IMR-90 (cell line): ENCODE measurements around the gene CEP128. TPM values are rescaled to one million over a fixed set of nuclear protein-coding genes. Genes with fewer than 3 reads are reported as not detected.

ENCODE experiments used
- ATAC-seq: fragments of 200-7000 bp; cut with Tn5 transposase; 2 replicates; pipeline ENCODE4 v1.9.1; 2020; ENCODE audit warnings: low read depth, mild to moderate bottlenecking, moderate library complexity
- BruUV-seq: library from RNA; stranded (reverse); fragments of 400-500 nt; replicated peaks from 2 replicates; lab custom pipeline; 2021; lab: Mats Ljungman, UMichigan
- CTCF ChIA-PET: fragments of 300-600 bp; formaldehyde crosslinking; extraction: SDS; loops from one replicate; lab custom pipeline; 2021; ENCODE audit warnings: antibody characterized with exemption; lab: Yijun Ruan, JAX
- POLR2A ChIA-PET: fragments of 300-600 bp; sonication (Branson Sonifier 250); formaldehyde crosslinking; loops from one replicate; lab custom pipeline; 2022; ENCODE audit warnings: antibody characterized with exemption; ENCODE audit not compliant: unreplicated experiment; lab: Charles Lee
- DNase-seq: peaks from one replicate; pipeline ENCODE4 v3.0.0; 2013
- H2AFZ ChIP-seq: replicated peaks from 2 replicates; pipeline ENCODE3; 2013; ENCODE audit warnings: low read length, mild to moderate bottlenecking; ENCODE audit not compliant: poor library complexity
- H2AK5ac ChIP-seq: 2 replicates; pipeline ENCODE4 v1.6.1; 2013; ENCODE audit warnings: low read depth, low read length, inconsistent platforms
- H2AK9ac ChIP-seq: replicated peaks from 2 replicates; pipeline ENCODE3; 2013; ENCODE audit warnings: mild to moderate bottlenecking, low read depth, low read length, moderate library complexity; ENCODE audit not compliant: poor library complexity
- H2BK120ac ChIP-seq: 2 replicates; pipeline ENCODE4 v1.6.1; 2013; ENCODE audit warnings: low read depth, low read length, inconsistent platforms
- H2BK15ac ChIP-seq: 3 replicates; pipeline ENCODE4 v1.6.1; 2013; ENCODE audit warnings: low read depth, low read length, inconsistent platforms
- H2BK20ac ChIP-seq: 2 replicates; pipeline ENCODE4 v1.6.1; 2013; ENCODE audit warnings: low read depth, mild to moderate bottlenecking, inconsistent platforms, low read length, moderate library complexity
- H2BK5ac ChIP-seq: 2 replicates; pipeline ENCODE4 v1.6.1; 2013; ENCODE audit warnings: mild to moderate bottlenecking, low read depth, low read length, inconsistent platforms; ENCODE audit not compliant: poor library complexity, severe bottlenecking
- H3K14ac ChIP-seq: replicated peaks from 2 replicates; pipeline ENCODE4 v1.6.1; 2013; ENCODE audit warnings: low read depth, low read length, inconsistent platforms
- H3K18ac ChIP-seq: 2 replicates; pipeline ENCODE4 v1.6.1; 2013; ENCODE audit warnings: low read depth, low read length, control low read depth
- H3K23ac ChIP-seq: 2 replicates; pipeline ENCODE4 v1.6.1; 2013; ENCODE audit warnings: low read depth, low read length, inconsistent platforms
- H3K27ac ChIP-seq: 2 replicates; pipeline ENCODE4 v1.5.1; 2013; ENCODE audit warnings: mild to moderate bottlenecking, control low read depth, low read length; ENCODE audit not compliant: insufficient read depth
- H3K27me3 ChIP-seq: 2 replicates; pipeline ENCODE4 v1.6.1; 2013; ENCODE audit warnings: low read length; ENCODE audit not compliant: control insufficient read depth, insufficient read depth
- H3K36me3 ChIP-seq: 2 replicates; pipeline ENCODE4 v1.6.1; 2013; ENCODE audit warnings: low read length, mixed read lengths; ENCODE audit not compliant: control insufficient read depth, insufficient read depth
- H3K4ac ChIP-seq: 2 replicates; pipeline ENCODE4 v1.6.1; 2013; ENCODE audit warnings: low read depth, low read length, inconsistent platforms
- H3K4me1 ChIP-seq: 2 replicates; pipeline ENCODE4 v1.6.1; 2013; ENCODE audit warnings: low read length, mixed read lengths; ENCODE audit not compliant: control insufficient read depth, insufficient read depth
- H3K4me2 ChIP-seq: 2 replicates; pipeline ENCODE4 v1.6.1; 2013; ENCODE audit warnings: low read depth, mild to moderate bottlenecking, control low read depth, low read length, moderate library complexity
- H3K4me3 ChIP-seq: 2 replicates; pipeline ENCODE4 v1.5.1; 2013; ENCODE audit warnings: low read depth, mild to moderate bottlenecking, control low read depth, low read length, moderate library complexity; ENCODE audit not compliant: insufficient read depth
- H3K56ac ChIP-seq: 2 replicates; pipeline ENCODE4 v1.6.1; 2013; ENCODE audit warnings: low read length, inconsistent platforms; ENCODE audit not compliant: insufficient read depth; ENCODE audit errors: extremely low read depth
- H3K79me1 ChIP-seq, 2 experiments: 2 replicates each; pipeline ENCODE4 v1.6.1; 2013; ENCODE audit warnings: low read length in 2 of 2, inconsistent platforms in 1 of 2, low read depth in 1 of 2
- H3K9ac ChIP-seq: 2 replicates; pipeline ENCODE4 v1.6.1; 2013; ENCODE audit warnings: low read depth, low read length, control low read depth
- H3K9me1 ChIP-seq: 2 replicates; pipeline ENCODE4 v1.6.1; 2013; ENCODE audit warnings: low read length, inconsistent platforms; ENCODE audit not compliant: insufficient read depth
- H3K9me3 ChIP-seq: 2 replicates; pipeline ENCODE4 v1.6.1; 2013; ENCODE audit warnings: low read length; ENCODE audit not compliant: control insufficient read depth, insufficient read depth
- H4K20me1 ChIP-seq: 2 replicates; pipeline ENCODE4 v1.6.1; 2013; ENCODE audit warnings: low read length, inconsistent platforms; ENCODE audit not compliant: insufficient read depth
- H4K5ac ChIP-seq: 2 replicates; pipeline ENCODE4 v1.6.1; 2013; ENCODE audit warnings: mild to moderate bottlenecking, low read depth, low read length, control low read depth
- H4K8ac ChIP-seq, 2 experiments: 2 replicates each; pipeline ENCODE4 v1.6.1; 2013; ENCODE audit warnings: low read depth in 2 of 2, low read length in 2 of 2, control low read depth in 1 of 2, inconsistent platforms in 1 of 2
- H4K91ac ChIP-seq: 2 replicates; pipeline ENCODE4 v1.6.1; 2013; ENCODE audit warnings: low read depth, low read length, inconsistent platforms; ENCODE audit not compliant: insufficient read depth
- CEBPB ChIP-seq: IDR thresholded peaks from 2 replicates; pipeline ENCODE4 v1.6.1; 2012; ENCODE audit warnings: low read depth, low read length, improper control_type of control experiment
- CHD1 ChIP-seq: IDR thresholded peaks from 2 replicates; pipeline ENCODE4 v1.6.1; 2012; ENCODE audit warnings: low read depth, low read length, improper control_type of control experiment
- CTCF ChIP-seq: conservative IDR thresholded peaks from 2 replicates; pipeline ENCODE4 v1.5.1; 2012; ENCODE audit warnings: mild to moderate bottlenecking, low read depth, low read length, improper control_type of control experiment
- ELK1 ChIP-seq: fragments of 150-350 bp; IDR thresholded peaks from 2 replicates; pipeline ENCODE4 v1.6.1; 2016; ENCODE audit warnings: low read depth, mild to moderate bottlenecking, low read length, moderate library complexity, borderline replicate concordance
- FOS ChIP-seq: fragments of 150-350 bp; IDR thresholded peaks from 2 replicates; pipeline ENCODE4 v1.6.1; 2016; ENCODE audit warnings: low read depth, low read length
- MAFK ChIP-seq: IDR thresholded peaks from 2 replicates; pipeline ENCODE4 v1.6.1; 2012; ENCODE audit warnings: low read depth, low read length, improper control_type of control experiment
- MAZ ChIP-seq: IDR thresholded peaks from 2 replicates; pipeline ENCODE4 v1.6.1; 2012; ENCODE audit warnings: low read depth, mild to moderate bottlenecking, low read length, improper control_type of control experiment, moderate library complexity, borderline replicate concordance
- NFE2L2 ChIP-seq: fragments of 150-350 bp; IDR thresholded peaks from 2 replicates; pipeline ENCODE4 v1.6.1; 2016; ENCODE audit warnings: low read depth, mild to moderate bottlenecking, low read length
- POLR2A ChIP-seq: IDR thresholded peaks from 2 replicates; pipeline ENCODE4 v1.6.1; 2012; ENCODE audit warnings: mild to moderate bottlenecking, low read depth, low read length
- RCOR1 ChIP-seq: IDR thresholded peaks from 2 replicates; pipeline ENCODE4 v1.6.1; 2012; ENCODE audit warnings: mild to moderate bottlenecking, low read length, improper control_type of control experiment; ENCODE audit not compliant: insufficient replicate concordance
- RFX5 ChIP-seq: IDR thresholded peaks from 2 replicates; pipeline ENCODE4 v1.8.0; 2012; ENCODE audit warnings: low read depth, mild to moderate bottlenecking, low read length, moderate library complexity
- SMC3 ChIP-seq: fragments of 150-350 bp; IDR thresholded peaks from 2 replicates; pipeline ENCODE4 v1.6.1; 2016; ENCODE audit warnings: low read depth, mild to moderate bottlenecking, antibody characterized with exemption, low read length, moderate library complexity
- WGBS, 2 experiments: methylation state at CpG; one replicate each; pipeline versions ENCODE4 v1.1.5 to v1.1.7; 2013; ENCODE audit warnings: missing lambda C conversion rate in 2 of 2; ENCODE audit not compliant: insufficient read length in 1 of 2; ENCODE audit errors: extremely low coverage in 2 of 2; 5-methylcytosine and 5-hydroxymethylcytosine counted together
- dilution Hi-C: fragments of 300-500 bp; cut with HindIII; formaldehyde crosslinking; loops from one replicate; pipeline ENCODE4 v1.14.3; 2018; ENCODE audit warnings: low sequenced_read_pairs; ENCODE audit not compliant: unreplicated experiment
- in situ Hi-C: fragments of 300-500 bp; cut with MboI; formaldehyde crosslinking; loops from 3 replicates; pipeline ENCODE4 v1.14.3; 2019; ENCODE audit warnings: low sequenced_read_pairs, inconsistent platforms, mixed read lengths
- intact Hi-C: fragments of 100-400 bp; cut with micrococcal nuclease; formaldehyde crosslinking; loops from 2 replicates; pipeline ENCODE4 v1.10.0; 2022
- polyA plus RNA-seq, 3 experiments: library from polyadenylated mRNA; depleted of rRNA; stranded (reverse); fragments of >200 nt; gene quantifications; 2 replicates each; pipeline ENCODE4 v1.2.3, GENCODE V29; 2012; ENCODE audit warnings: low replicate concordance in 1 of 3
- total RNA-seq: library from RNA; depleted of rRNA; stranded (reverse); fragments of >200 nt; gene quantifications from 2 replicates; pipeline ENCODE4 v1.2.3, GENCODE V29; 2012

Gene CEP128
- total and polyA plus RNA-seq, 2 of the 4 experiments (the other 2 are of a cell fraction): 1.9 to 5.7 TPM

GRCh38 chr14:80926397-80927082 is 15.0 kb downstream of the CEP128 start:
- peak overlapping the region; percentile 9; the same call in 1 of the 2 replicates for H4K91ac ChIP-seq
- peak overlapping the region; percentile 53; the same call in 1 of the 2 replicates for H2AK5ac ChIP-seq
- dilution Hi-C loops: no loop called here
- H3K4ac ChIP-seq: peak overlapping the region; percentile 50; the same call in 1 of the 2 replicates
- peak overlapping the region; percentile 57; the same call in 1 of the 2 replicates for H2BK20ac ChIP-seq
- peaks cover 22% of the 10 kb centered on the region for H3K9me1 ChIP-seq
- H3K56ac ChIP-seq: no peak overlapping the region
- H3K18ac ChIP-seq: no peak overlapping the region; the same call in 1 of the 2 replicates
- ChIA-PET CTCF (no interaction called here), POLR2A (no interaction called here)
- peak overlapping the region; percentile 43; the same call in 1 of the 2 replicates for H3K14ac ChIP-seq
- H3K4me3 ChIP-seq: no peak overlapping the region
- no peaks in the 10 kb centered on the region for H3K27me3 ChIP-seq
- no TSS peak for BruUV-seq
- DNase-seq: peak; percentile 90
- H2BK15ac ChIP-seq: no peak overlapping the region
- intact Hi-C loops: no loop called here
- in situ Hi-C loops: no loop called here
- H3K36me3 ChIP-seq: no peaks in the 10 kb centered on the region
- peak overlapping the region; percentile 4; the same call in 1 of the 2 replicates for H3K4me2 ChIP-seq
- H3K27ac ChIP-seq: no peak overlapping the region
- peak overlapping the region; percentile 75 for H2AFZ ChIP-seq
- peak overlapping the region; percentile 49 for H2BK5ac ChIP-seq
- TF ChIP-seq POLR2A (no peak), CTCF (no peak), FOS (no peak), CHD1 (no peak), MAZ (peak; percentile 56; the same call in 1 of the 2 replicates), CEBPB (peak; percentile 50; the same call in 1 of the 2 replicates), RFX5 (no peak), NFE2L2 (no peak), MAFK (no peak), RCOR1 (no peak), SMC3 (no peak), ELK1 (no peak)
- 92% methylated on average over 2 of the region's 4 CpGs; no CpG with 5 or more reads in 1 of the 2 experiments for WGBS, 2 experiments
- peak overlapping the region; percentile 58; the same call in 1 of the 2 replicates for H2BK120ac ChIP-seq
- H4K8ac ChIP-seq: peak overlapping the region in 1 of 2 experiments; percentile 69; a peak in 3 of 4 replicates
- peak overlapping the region; percentile 15; the same call in 1 of the 2 replicates for H4K5ac ChIP-seq
- no peaks in the 10 kb centered on the region for H4K20me1 ChIP-seq
- peaks cover 6% of the 10 kb centered on the region; the same call in 1 of the 2 replicates for H3K9me3 ChIP-seq
- no peak overlapping the region for H3K9ac ChIP-seq
- peaks cover 19 to 46% of the 10 kb centered on the region in 2 experiments for H3K79me1 ChIP-seq
- ATAC-seq: peak; percentile 76
- H3K23ac ChIP-seq: peak overlapping the region; percentile 40; the same call in 1 of the 2 replicates
- H3K4me1 ChIP-seq: peaks cover 11% of the 10 kb centered on the region
- H2AK9ac ChIP-seq: peak overlapping the region; percentile 56
